ENCODE data around the gene RAPGEF5. TPM values are rescaled to one million over a fixed set of nuclear protein-coding genes. Genes with fewer than 3 reads are reported as not detected.

Gene RAPGEF5
- total RNA-seq, 3 donors from 2014 or later, result 18.7 to 78.0 (median 41.9) TPM

DNA sequence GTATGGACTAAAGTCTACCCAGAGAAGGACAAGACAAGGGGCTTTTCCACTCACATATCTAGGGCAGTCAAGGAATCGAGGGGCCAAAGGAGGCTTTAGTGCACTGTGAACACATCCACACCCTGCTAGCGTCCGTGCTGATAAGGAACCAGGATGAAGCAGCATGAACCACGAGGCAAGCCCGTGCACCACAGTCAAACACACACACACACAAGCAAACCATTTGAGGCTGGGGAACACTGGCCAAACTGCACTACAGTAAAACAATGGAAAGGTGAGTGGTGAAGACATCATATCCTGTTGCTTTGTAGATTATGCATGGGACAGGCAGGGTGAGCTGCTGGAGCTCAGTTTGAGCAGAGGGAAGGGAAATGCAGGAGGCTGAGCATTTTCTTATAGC is 233.8 kb downstream of the RAPGEF5 start:
- no peaks in the 10 kb centered on the region for H3K4me1 ChIP-seq
- H3K9me3 ChIP-seq, result no peaks in the 10 kb centered on the region
- TF ChIP-seq POLR2A (IDR thresholded peaks at IDR 0.05), result no peak
- TF ChIP-seq POLR2AphosphoS5 (IDR thresholded peaks at IDR 0.05), result no peak
- TF ChIP-seq, protein P1, sequence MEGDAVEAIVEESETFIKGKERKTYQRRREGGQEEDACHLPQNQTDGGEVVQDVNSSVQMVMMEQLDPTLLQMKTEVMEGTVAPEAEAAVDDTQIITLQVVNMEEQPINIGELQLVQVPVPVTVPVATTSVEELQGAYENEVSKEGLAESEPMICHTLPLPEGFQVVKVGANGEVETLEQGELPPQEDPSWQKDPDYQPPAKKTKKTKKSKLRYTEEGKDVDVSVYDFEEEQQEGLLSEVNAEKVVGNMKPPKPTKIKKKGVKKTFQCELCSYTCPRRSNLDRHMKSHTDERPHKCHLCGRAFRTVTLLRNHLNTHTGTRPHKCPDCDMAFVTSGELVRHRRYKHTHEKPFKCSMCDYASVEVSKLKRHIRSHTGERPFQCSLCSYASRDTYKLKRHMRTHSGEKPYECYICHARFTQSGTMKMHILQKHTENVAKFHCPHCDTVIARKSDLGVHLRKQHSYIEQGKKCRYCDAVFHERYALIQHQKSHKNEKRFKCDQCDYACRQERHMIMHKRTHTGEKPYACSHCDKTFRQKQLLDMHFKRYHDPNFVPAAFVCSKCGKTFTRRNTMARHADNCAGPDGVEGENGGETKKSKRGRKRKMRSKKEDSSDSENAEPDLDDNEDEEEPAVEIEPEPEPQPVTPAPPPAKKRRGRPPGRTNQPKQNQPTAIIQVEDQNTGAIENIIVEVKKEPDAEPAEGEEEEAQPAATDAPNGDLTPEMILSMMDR (IDR thresholded peaks at IDR 0.05), result no peak
- no peak for DNase-seq (ENCODE audit: low spot score in 2 of 2)
- H3K27ac ChIP-seq, result no peak overlapping the region
- no peaks in the 10 kb centered on the region for H3K27me3 ChIP-seq
- H3K36me3 ChIP-seq, result no peaks in the 10 kb centered on the region
- intact Hi-C loops (cut with DNase I; ENCODE audit: low total_unique reads), result no loop called here
- H3K4me3 ChIP-seq, result no peak overlapping the region

DNA sequence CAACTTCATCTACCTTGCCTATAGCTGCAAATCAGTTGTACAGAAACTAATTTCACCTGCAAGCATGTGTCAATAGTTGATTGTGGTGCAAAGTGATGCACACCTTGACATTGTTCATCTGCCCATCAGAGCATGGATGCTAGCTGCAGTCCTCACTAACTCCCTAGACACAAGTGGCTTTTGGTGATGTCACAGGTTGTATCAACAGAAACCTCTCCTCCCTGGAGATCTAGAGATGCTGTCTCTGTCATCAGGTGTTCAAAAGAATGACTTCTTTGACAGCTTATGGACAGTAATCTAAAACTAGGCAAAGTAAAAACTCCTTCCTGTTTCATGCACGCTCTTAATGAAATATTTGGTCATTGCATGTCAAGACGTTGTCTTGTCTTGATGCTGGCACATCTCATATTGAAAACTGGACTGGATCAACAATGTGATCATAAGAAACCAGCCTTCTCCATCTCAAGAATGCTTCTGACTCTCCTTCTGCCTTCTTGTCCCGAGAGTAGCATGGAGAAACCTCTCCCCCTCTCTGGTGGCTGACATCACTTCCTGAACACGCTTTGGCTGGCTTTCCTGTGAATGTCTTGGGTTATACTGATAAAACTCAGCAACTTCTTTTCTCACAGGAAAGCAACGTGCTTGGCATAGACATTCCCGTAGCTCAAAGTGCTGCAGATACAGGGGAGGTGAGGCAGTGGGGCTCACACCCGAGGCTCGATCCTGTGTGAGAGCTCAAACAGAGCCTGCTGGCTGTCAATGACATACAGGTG is 235.1 kb downstream of the RAPGEF5 start:
- TF ChIP-seq POLR2A (IDR thresholded peaks at IDR 0.05) (no peak), POLR2AphosphoS5 (IDR thresholded peaks at IDR 0.05) (no peak)
- TF ChIP-seq, protein P1 (IDR thresholded peaks at IDR 0.05), result no peak
- Histone ChIP-seq H3K27me3 (no peaks in the 10 kb centered on the region), H3K36me3 (no peaks in the 10 kb centered on the region), H3K9me3 (no peaks in the 10 kb centered on the region), H3K4me3 (no peak overlapping the region), H3K4me1 (no peaks in the 10 kb centered on the region), H3K27ac (no peak overlapping the region)
- DNase-seq (ENCODE audit: low spot score in 2 of 2), result no peak
- intact Hi-C loops (cut with DNase I; ENCODE audit: low total_unique reads), result no loop called here

DNA sequence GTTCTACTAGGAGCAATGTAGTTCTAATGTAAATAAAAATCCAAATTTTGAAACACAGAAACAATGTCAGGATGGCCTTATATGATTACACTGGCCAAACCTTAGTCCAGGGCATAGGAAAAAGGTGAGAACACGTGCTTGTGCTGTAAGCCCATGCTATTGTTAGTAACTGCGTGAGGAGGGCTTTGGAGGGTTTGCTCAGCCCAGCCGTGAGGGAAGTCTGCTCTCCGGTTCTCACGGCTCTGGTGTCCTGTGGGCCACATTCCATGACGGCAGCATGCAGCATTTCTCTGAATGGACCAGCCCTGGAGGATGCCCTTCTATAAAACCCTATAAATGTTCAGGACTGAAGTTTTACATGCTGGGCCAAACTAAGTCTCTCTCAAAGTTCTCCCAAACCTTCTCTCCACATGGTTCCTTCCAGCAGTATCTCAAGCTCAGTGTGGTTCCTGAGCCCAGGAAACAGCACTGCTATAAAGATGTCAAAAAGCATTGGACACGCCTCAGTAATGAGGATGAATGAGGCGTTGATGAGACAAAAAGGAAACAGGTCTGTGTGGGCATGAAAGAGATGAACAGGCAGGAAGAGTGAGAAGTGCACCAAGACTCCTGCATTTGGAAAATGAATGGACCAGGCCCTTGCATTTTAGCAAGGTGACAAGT is 236.4 kb downstream of the RAPGEF5 start:
- no peaks in the 10 kb centered on the region for H3K4me1 ChIP-seq
- no peak overlapping the region for H3K27ac ChIP-seq
- no peaks in the 10 kb centered on the region for H3K27me3 ChIP-seq
- intact Hi-C loops (cut with DNase I; ENCODE audit: low total_unique reads), result no loop called here
- no peaks in the 10 kb centered on the region for H3K9me3 ChIP-seq
- H3K36me3 ChIP-seq, result no peaks in the 10 kb centered on the region
- no peak for DNase-seq (ENCODE audit: low spot score in 2 of 2)
- TF ChIP-seq POLR2AphosphoS5 (IDR thresholded peaks at IDR 0.05), result no peak
- TF ChIP-seq POLR2A (IDR thresholded peaks at IDR 0.05), result no peak
- TF ChIP-seq, protein P1 (IDR thresholded peaks at IDR 0.05), result no peak
- H3K4me3 ChIP-seq, result no peak overlapping the region

DNA sequence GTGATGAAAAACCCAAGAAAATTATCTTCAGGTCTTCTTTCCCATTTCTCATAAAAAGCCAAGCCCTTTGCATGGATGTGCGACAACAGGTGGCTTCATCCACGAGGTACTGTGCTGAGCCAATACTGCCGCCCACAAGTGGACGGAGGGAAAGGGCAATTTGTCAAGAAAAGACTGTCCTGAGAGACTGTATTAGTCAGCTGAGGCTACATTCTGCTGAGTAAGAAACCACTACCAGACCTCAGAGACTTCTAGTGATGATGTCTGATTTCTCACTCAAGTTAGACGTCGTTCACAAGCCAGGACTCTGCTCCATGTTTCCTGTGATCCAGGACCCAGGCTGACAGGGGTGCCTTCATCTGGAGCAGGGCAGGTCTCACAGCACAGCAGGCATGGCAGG is 239.7 kb downstream of the RAPGEF5 start:
- Histone ChIP-seq H3K9me3 (no peaks in the 10 kb centered on the region), H3K36me3 (no peaks in the 10 kb centered on the region), H3K4me3 (no peak overlapping the region), H3K27me3 (no peaks in the 10 kb centered on the region), H3K4me1 (no peaks in the 10 kb centered on the region), H3K27ac (no peak overlapping the region)
- TF ChIP-seq POLR2AphosphoS5 (IDR thresholded peaks at IDR 0.05) (no peak), POLR2A (IDR thresholded peaks at IDR 0.05) (no peak)
- TF ChIP-seq, protein P1 (IDR thresholded peaks at IDR 0.05), result no peak
- intact Hi-C loops (cut with DNase I; ENCODE audit: low total_unique reads), result no loop called here
- no peak for DNase-seq (ENCODE audit: low spot score in 2 of 2)

DNA sequence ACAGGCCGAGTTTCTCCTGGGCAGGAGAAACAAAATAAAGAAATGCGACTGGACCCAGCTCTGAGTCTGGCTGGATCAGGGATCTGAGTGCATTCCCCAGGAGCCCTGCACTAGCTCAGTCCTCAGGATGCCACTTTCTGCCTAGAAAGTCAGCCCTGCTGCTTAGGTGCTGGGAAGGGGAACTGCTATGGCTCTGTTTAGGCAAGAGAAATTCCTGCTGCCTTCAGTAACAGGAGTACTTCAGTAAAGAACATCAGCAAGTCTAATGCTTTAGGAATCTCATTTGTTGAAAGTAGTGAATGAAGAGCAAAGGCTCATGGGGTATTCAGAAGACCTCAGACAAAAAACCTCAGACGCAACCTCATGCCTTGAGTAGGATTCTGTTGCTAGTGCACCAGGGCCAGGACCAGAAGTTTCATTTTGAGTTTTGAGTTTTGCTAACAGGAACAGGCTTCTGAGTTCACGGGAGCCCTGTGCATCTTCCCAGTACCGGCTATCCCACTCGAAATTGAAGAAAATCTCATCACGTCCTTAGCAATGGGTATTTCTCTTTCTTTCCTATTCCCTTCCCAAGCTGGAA is 240.4 kb downstream of the RAPGEF5 start:
- no peak for TF ChIP-seq POLR2A (IDR thresholded peaks at IDR 0.05)
- TF ChIP-seq POLR2AphosphoS5 (IDR thresholded peaks at IDR 0.05), result no peak
- TF ChIP-seq, protein P1 (IDR thresholded peaks at IDR 0.05), result no peak
- H3K36me3 ChIP-seq, result no peaks in the 10 kb centered on the region
- H3K9me3 ChIP-seq, result no peaks in the 10 kb centered on the region
- no peaks in the 10 kb centered on the region for H3K27me3 ChIP-seq
- no peak overlapping the region for H3K27ac ChIP-seq
- intact Hi-C loops (cut with DNase I; ENCODE audit: low total_unique reads), result no loop called here
- no peak overlapping the region for H3K4me3 ChIP-seq
- H3K4me1 ChIP-seq, result no peaks in the 10 kb centered on the region
- DNase-seq (ENCODE audit: low spot score in 2 of 2), result no peak
